H1 (cell line): Measurements from ENCODE around the gene GRIP1.

Experiments used
- BCL11A ChIP-seq, 2 experiments: IDR thresholded peaks; one replicate each; pipeline ENCODE4 v1.6.1; 2011; ENCODE audit warnings: low read depth in 2 of 2, low read length in 2 of 2, mild to moderate bottlenecking in 2 of 2
- EZH2 ChIP-seq: fragments of 200-600 bp; sonication (generic); IDR thresholded peaks from 2 replicates; pipeline ENCODE4 v1.7.1; 2012; ENCODE audit warnings: low read depth, mild to moderate bottlenecking, moderate library complexity, low read length, inconsistent platforms; ENCODE audit not compliant: severe bottlenecking
- JUND ChIP-seq: IDR thresholded peaks from 2 replicates; pipeline ENCODE4 v1.6.1; 2011; ENCODE audit warnings: mild to moderate bottlenecking, improper control_type of control experiment, low read length
- POLR2A ChIP-seq, 2 experiments: IDR thresholded peaks; 1 replicate in 1 of 2; 2 replicates in 1 of 2; pipeline ENCODE4 v1.6.1; 2011; ENCODE audit warnings: low read depth in 2 of 2, low read length in 2 of 2, mild to moderate bottlenecking in 2 of 2; ENCODE audit errors: control extremely low read depth in 1 of 2
- SAP30 ChIP-seq: fragments of 300-600 bp; sonication (generic); IDR thresholded peaks from 2 replicates; pipeline ENCODE4 v1.7.1; 2012; ENCODE audit warnings: low read length, moderate library complexity, mild to moderate bottlenecking, inconsistent platforms; ENCODE audit not compliant: insufficient read depth, insufficient replicate concordance
- ZNF274 ChIP-seq: IDR thresholded peaks from 2 replicates; pipeline ENCODE4 v1.7.0; 2012; ENCODE audit warnings: low read length, borderline replicate concordance; ENCODE audit errors: extremely low read depth
- TF ChIP-seq, protein P1 (sequence below), 3 experiments: IDR thresholded peaks; 1 replicate in 2 of 3; 2 replicates in 1 of 3; pipeline versions ENCODE4 v1.5.1 to v1.6.1; 2011; ENCODE audit warnings: low read length in 3 of 3, mild to moderate bottlenecking in 3 of 3, inconsistent platforms in 2 of 3, low read depth in 1 of 3, moderate library complexity in 1 of 3; ENCODE audit not compliant: insufficient read depth in 1 of 3; ENCODE audit errors: control extremely low read depth in 1 of 3

DNA sequence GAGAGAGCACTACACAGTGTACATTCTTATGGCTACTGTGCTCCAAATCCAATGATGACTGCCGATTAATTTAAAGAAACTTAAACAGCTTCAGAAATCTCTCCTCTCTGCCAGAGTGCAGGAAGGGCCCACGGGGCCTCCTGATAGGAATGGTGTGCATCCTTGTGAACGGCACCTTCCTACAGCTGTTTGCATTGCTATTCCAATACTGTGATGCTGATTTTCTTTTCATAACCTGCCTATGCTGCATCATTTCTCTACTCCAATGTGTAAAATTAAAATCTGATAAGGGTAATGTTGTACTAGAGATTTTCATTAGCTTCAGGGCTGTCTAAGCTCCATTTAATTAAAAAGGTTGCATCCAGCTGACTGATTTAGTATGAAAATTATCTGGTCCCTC is 217.5 kb downstream of the GRIP1 start:
- TF ChIP-seq ZNF274 (no peak), EZH2 (no peak), BCL11A (IDR thresholded peaks at IDR 0.05; ENCODE audit: low read depth in 2 of 2, low read length in 2 of 2) (no peak), SAP30 (no peak), POLR2A (IDR thresholded peaks at IDR 0.05; ENCODE audit: control extremely low read depth in 1 of 2, low read depth in 2 of 2, low read length in 2 of 2) (no peak), JUND (no peak)
- TF ChIP-seq, protein P1, sequence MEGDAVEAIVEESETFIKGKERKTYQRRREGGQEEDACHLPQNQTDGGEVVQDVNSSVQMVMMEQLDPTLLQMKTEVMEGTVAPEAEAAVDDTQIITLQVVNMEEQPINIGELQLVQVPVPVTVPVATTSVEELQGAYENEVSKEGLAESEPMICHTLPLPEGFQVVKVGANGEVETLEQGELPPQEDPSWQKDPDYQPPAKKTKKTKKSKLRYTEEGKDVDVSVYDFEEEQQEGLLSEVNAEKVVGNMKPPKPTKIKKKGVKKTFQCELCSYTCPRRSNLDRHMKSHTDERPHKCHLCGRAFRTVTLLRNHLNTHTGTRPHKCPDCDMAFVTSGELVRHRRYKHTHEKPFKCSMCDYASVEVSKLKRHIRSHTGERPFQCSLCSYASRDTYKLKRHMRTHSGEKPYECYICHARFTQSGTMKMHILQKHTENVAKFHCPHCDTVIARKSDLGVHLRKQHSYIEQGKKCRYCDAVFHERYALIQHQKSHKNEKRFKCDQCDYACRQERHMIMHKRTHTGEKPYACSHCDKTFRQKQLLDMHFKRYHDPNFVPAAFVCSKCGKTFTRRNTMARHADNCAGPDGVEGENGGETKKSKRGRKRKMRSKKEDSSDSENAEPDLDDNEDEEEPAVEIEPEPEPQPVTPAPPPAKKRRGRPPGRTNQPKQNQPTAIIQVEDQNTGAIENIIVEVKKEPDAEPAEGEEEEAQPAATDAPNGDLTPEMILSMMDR (IDR thresholded peaks at IDR 0.05; ENCODE audit: control extremely low read depth in 1 of 3, insufficient read depth in 1 of 3, low read depth in 1 of 3, low read length in 3 of 3) = no peak
